Stimulated activated CD8-positive, alpha-beta memory T cell treated with anti-CD3 and anti-CD28 coated beads, Interleukin-12 subunit alpha, Interleukin-12 subunit beta, amount 100 ng/mL, for 4 hours (primary cell): ENCODE data around the gene FER.
"Not testable (repeated sequence)": the region's sequence is repeated elsewhere in the genome, so short reads cannot be mapped to it uniquely, and the experiment has no call there.

Source experiments
- DNase-seq: peaks from one replicate; pipeline ENCODE4 v3.0.0-alpha.2; 2020; ENCODE audit warnings: low read depth

The FER gene

GRCh38 chr5:109038209-109038840 lies 290.6 kb downstream of the FER start:
- no peak for DNase-seq

- no peak for DNase-seq
Observed at GRCh38 chr5:109041317-109041716, 293.6 kb downstream of the FER start.

GRCh38 chr5:109045710-109046109 lies 298.0 kb downstream of the FER start:
- no peak for DNase-seq

- DNase-seq = no peak
Observed at GRCh38 chr5:109049565-109049964, 301.9 kb downstream of the FER start.

- DNase-seq = not testable (repeated sequence)
Observed at GRCh38 chr5:109050321-109050720, 302.6 kb downstream of the FER start.

GRCh38 chr5:109052216-109052615 lies 304.5 kb downstream of the FER start:
- DNase-seq = not testable (repeated sequence)

- DNase-seq = no peak
Observed at GRCh38 chr5:109053995-109054417, 306.3 kb downstream of the FER start.

GRCh38 chr5:109060378-109061025 lies 312.8 kb downstream of the FER start:
- DNase-seq = no peak

- no peak for DNase-seq
Observed at GRCh38 chr5:109062664-109063063, 315.0 kb downstream of the FER start.

GRCh38 chr5:109063223-109063622 lies 315.5 kb downstream of the FER start:
- no peak for DNase-seq

GRCh38 chr5:109076741-109077140 lies 329.0 kb downstream of the FER start:
- no peak for DNase-seq

- no peak for DNase-seq
Observed at GRCh38 chr5:109078448-109078847, 330.8 kb downstream of the FER start.

- DNase-seq = no peak
Observed at GRCh38 chr5:109080481-109080880, 332.8 kb downstream of the FER start.

- DNase-seq = no peak
Observed at GRCh38 chr5:109080896-109081295, 333.2 kb downstream of the FER start.

- no peak for DNase-seq
Observed at GRCh38 chr5:109083937-109084336, 336.2 kb downstream of the FER start.

GRCh38 chr5:109089191-109089590 lies 341.5 kb downstream of the FER start:
- no peak for DNase-seq

- DNase-seq = no peak
Observed at GRCh38 chr5:109099081-109099480, 351.4 kb downstream of the FER start.

- no peak for DNase-seq
Observed at GRCh38 chr5:109100971-109101370, 353.3 kb downstream of the FER start.

GRCh38 chr5:109102096-109102690 lies 354.5 kb downstream of the FER start:
- DNase-seq = no peak

- DNase-seq = no peak
Observed at GRCh38 chr5:109105631-109106267, 358.1 kb downstream of the FER start.

- no peak for DNase-seq
Observed at GRCh38 chr5:109111680-109112079, 364.0 kb downstream of the FER start.

- no peak for DNase-seq
Observed at GRCh38 chr5:109113608-109114007, 365.9 kb downstream of the FER start.

GRCh38 chr5:109121225-109121624 lies 373.5 kb downstream of the FER start:
- DNase-seq = no peak
